ENCODE results near the gene ITFG1. TPM values are rescaled to one million over a fixed set of nuclear protein-coding genes. Genes with fewer than 3 reads are reported as not detected.
"Not testable (repeated sequence)": the region's sequence is repeated elsewhere in the genome, so short reads cannot be mapped to it uniquely, and the experiment has no call there.

ITFG1 gene
- total and polyA plus RNA-seq, 2 donors from 2014 or later: 63.7 to 69.7 TPM

- Histone ChIP-seq H3K9me3 (ENCODE audit: control insufficient read depth in 2 of 3, insufficient read depth in 1 of 3, low read length in 3 of 3) (no peaks in the 10 kb centered on the region), H3K27ac (ENCODE audit: low read depth in 2 of 2, low read length in 2 of 2) (no peak overlapping the region), H3K4me3 (ENCODE audit: low read length in 3 of 3) (no peak overlapping the region), H3K27me3 (ENCODE audit: control insufficient read depth, insufficient read depth, low read length) (no peaks in the 10 kb centered on the region), H3K9ac (ENCODE audit: low read length in 3 of 3) (no peak overlapping the region), H3K4me1 (ENCODE audit: control insufficient read depth in 2 of 3, insufficient read depth in 2 of 3, low read depth in 1 of 3, low read length in 3 of 3) (peaks cover 0 to 2% (median 0%) of the 10 kb centered on the region in 3 donors), H3K36me3 (ENCODE audit: control insufficient read depth in 2 of 3, insufficient read depth in 3 of 3, low read length in 3 of 3) (no peaks in the 10 kb centered on the region)
- intact Hi-C loops (cut with DNase I): no loop called here
- no peak for TF ChIP-seq CTCF (IDR thresholded peaks at IDR 0.05; ENCODE audit: borderline replicate concordance, extremely low read depth, insufficient read depth)
- DNase-seq (no peak), FAIRE-seq (no peak)
Measured at GRCh38 chr16:47470810-47471209, 9.9 kb upstream of the ITFG1 start.

- H3K36me3 ChIP-seq (ENCODE audit: control insufficient read depth in 2 of 3, insufficient read depth in 3 of 3, low read length in 3 of 3): no peaks in the 10 kb centered on the region
- FAIRE-seq: no peak
- no peak for TF ChIP-seq CTCF (IDR thresholded peaks at IDR 0.05; ENCODE audit: borderline replicate concordance, extremely low read depth, insufficient read depth)
- intact Hi-C loops (cut with DNase I): no loop called here
- DNase-seq: no peak
- peaks cover 0 to 2% (median 0%) of the 10 kb centered on the region in 3 donors for H3K4me1 ChIP-seq (ENCODE audit: control insufficient read depth in 2 of 3, insufficient read depth in 2 of 3, low read depth in 1 of 3, low read length in 3 of 3)
- H3K9ac ChIP-seq (ENCODE audit: low read length in 3 of 3): no peak overlapping the region
- H3K9me3 ChIP-seq (ENCODE audit: control insufficient read depth in 2 of 3, insufficient read depth in 1 of 3, low read length in 3 of 3): no peaks in the 10 kb centered on the region
- H3K4me3 ChIP-seq (ENCODE audit: low read length in 3 of 3): no peak overlapping the region
- no peaks in the 10 kb centered on the region for H3K27me3 ChIP-seq (ENCODE audit: control insufficient read depth, insufficient read depth, low read length)
- H3K27ac ChIP-seq (ENCODE audit: low read depth in 2 of 2, low read length in 2 of 2): no peak overlapping the region
Measured at GRCh38 chr16:47470211-47470610, 9.3 kb upstream of the ITFG1 start.

DNA sequence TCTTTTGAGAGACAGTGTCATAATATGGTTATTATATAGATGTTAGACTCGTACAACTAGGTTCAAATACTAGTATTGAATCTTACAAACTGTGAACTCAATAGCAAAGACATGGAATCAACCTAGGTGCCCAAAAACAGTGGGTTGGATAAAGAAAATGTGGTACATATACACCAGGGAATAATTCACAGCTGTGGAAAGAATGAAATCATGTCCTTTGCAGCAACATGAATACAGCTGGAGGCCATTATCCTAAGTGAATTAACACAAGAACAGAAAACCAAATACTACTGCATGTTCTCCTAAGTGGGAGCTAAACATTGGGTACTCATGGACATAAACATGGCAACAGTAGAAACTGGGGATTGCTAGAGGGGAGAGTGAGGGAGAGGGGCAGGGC lies 8.4 kb upstream of the ITFG1 start:
- no peak overlapping the region for H3K27ac ChIP-seq (ENCODE audit: low read depth in 2 of 2, low read length in 2 of 2)
- H3K9ac ChIP-seq (ENCODE audit: low read length in 3 of 3): no peak overlapping the region
- DNase-seq (no peak), FAIRE-seq (no peak)
- TF ChIP-seq CTCF (IDR thresholded peaks at IDR 0.05; ENCODE audit: borderline replicate concordance, extremely low read depth, insufficient read depth): no peak
- peaks cover 0 to 5% (median 0%) of the 10 kb centered on the region in 3 donors for H3K4me1 ChIP-seq (ENCODE audit: control insufficient read depth in 2 of 3, insufficient read depth in 2 of 3, low read depth in 1 of 3, low read length in 3 of 3)
- no peaks in the 10 kb centered on the region for H3K27me3 ChIP-seq (ENCODE audit: control insufficient read depth, insufficient read depth, low read length)
- no peak overlapping the region for H3K4me3 ChIP-seq (ENCODE audit: low read length in 3 of 3)
- H3K36me3 ChIP-seq (ENCODE audit: control insufficient read depth in 2 of 3, insufficient read depth in 3 of 3, low read length in 3 of 3): peaks cover 0 to 2% (median 0%) of the 10 kb centered on the region in 3 donors
- no peaks in the 10 kb centered on the region for H3K9me3 ChIP-seq (ENCODE audit: control insufficient read depth in 2 of 3, insufficient read depth in 1 of 3, low read length in 3 of 3)
- intact Hi-C loops (cut with DNase I): no loop called here

DNA sequence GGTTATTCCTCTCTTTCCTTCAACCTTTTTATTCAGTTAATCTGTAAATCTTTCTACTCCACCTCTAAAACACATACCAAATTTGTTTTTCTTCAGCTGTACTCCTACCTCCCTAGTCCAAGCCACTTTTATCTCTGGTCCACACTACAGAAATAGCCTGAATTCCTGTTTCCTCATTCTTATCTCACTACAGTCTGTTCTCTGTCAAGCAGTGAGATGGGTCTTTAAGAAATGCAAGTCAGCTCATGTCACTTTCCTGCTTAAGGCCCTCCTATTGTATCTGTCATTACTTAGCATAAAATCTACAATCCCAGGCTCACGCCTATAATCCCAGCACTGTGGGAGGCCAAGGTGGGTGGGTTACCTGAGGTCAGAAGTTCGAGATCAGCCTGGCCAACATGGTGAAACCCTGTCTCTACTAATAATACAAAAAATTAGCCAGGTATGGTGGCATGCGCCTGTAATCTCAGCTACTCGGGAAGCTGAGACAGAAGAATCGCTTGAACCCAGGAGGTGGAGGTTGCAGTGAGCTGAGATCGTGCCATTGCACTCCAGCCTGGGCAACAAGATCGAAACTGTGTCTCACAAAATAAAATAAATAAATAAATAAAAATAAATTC lies 7.3 kb upstream of the ITFG1 start:
- FAIRE-seq; DNase-seq; H3K36me3 ChIP-seq (ENCODE audit: control insufficient read depth in 2 of 3, insufficient read depth in 3 of 3, low read length in 3 of 3); intact Hi-C loops (cut with DNase I); H3K9ac ChIP-seq (ENCODE audit: low read length in 3 of 3); H3K4me3 ChIP-seq (ENCODE audit: low read length in 3 of 3); H3K27me3 ChIP-seq (ENCODE audit: control insufficient read depth, insufficient read depth, low read length); H3K27ac ChIP-seq (ENCODE audit: low read depth in 2 of 2, low read length in 2 of 2); H3K4me1 ChIP-seq (ENCODE audit: control insufficient read depth in 2 of 3, insufficient read depth in 2 of 3, low read depth in 1 of 3, low read length in 3 of 3); H3K9me3 ChIP-seq (ENCODE audit: control insufficient read depth in 2 of 3, insufficient read depth in 1 of 3, low read length in 3 of 3): not testable (repeated sequence)

All from kidney (tissue), 14 donors.